ENCODE measurements around the gene NEMP2.

NEMP2 gene

DNA sequence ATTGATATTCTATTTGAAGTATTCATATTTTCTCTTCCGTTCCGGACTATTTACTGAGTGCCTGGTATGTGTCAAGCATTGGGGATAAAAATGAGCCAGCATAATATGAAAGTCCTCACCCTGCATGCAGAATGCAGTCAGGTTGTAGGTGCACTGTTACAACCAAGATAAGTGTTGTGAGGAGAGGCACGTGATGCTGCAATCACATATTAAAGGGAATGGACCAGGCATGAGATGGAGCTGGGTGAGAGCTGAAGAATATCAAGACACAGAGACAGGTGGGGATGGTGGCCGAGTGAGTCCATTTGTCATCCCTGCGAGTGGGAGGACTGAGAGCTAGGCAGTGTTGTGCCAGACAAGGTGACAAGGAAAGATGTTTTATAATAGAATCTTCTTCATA lies 74.0 kb downstream of the NEMP2 start:
- in situ Hi-C loops (cut with HindIII; ENCODE audit: low sequenced_read_pairs): no loop called here

DNA sequence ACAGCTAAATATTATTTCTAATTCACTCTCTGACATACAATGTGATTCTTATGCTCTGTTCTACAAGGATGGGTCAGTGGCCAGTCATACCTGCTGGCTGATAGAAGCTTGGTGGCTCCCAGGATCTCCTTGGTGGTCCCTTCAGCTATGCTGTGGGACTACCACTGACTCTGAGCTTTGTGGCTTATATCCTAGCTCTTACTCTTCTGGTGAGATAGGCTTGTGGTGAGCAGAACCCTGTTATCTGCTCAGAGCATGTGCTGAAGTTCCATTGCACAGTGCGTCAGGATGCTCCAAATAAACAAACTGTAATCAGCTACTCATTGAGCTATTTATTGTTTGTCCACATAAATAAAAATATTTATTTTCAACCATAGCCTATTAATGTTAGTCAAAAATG lies 74.6 kb downstream of the NEMP2 start:
- in situ Hi-C loops (cut with HindIII; ENCODE audit: low sequenced_read_pairs): no loop called here

DNA sequence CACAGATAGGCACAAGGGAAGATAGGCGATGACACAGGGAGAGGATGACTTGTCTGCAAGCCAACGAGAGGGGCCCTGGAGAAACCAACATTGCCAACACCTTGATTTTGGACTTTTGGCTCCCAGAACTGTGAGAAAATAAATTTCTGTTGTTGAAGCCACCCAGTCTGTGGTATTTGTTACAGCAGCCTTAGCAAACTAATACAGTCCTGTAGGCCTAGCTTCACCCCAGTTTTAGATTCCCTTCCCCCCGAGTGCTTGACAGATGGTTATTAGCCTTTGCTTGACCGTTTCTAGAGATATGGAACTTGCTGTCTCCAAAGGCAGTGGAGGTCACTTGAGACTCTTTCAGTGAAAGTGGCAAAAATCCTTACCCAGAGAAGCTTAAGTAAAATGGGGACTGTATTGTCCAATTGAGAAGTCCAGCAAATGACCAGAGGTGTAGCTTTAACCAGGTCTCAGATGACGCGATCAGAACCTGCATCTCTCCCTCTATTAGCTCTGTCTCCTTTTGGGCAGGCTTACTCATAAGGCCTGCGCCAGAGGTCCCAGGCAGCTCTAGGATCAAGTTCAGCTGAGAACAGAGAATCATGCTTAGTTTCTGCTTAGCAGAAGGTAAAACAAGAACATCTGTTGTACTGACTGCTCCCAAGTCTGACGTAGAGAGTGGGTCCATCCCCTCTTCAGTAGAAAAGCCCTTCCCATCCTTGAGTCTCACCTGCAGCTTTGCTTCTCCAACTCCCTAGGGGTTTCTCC lies 76.0 kb downstream of the NEMP2 start:
- in situ Hi-C loops (cut with HindIII; ENCODE audit: low sequenced_read_pairs): no loop called here

DNA sequence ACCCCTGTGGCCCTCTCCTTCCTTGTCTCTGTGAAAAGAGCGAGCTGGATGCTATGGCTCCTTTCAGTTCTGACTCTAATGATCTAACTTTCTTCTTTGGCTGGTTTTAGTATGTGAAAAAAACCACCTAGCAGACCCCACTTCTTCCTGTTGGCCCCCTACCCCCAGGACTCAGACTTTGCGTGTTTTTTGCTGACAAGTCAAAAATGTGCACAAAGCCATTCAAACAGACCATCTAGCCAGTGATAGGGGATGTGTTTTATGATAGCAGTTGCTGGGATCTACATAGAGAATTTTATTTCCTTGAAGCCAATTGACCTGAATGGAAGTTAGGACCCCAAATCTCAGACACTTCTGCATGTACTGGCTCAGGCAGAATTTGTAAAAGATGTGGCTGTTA lies 77.3 kb downstream of the NEMP2 start:
- in situ Hi-C loops (cut with HindIII; ENCODE audit: low sequenced_read_pairs): no loop called here

DNA sequence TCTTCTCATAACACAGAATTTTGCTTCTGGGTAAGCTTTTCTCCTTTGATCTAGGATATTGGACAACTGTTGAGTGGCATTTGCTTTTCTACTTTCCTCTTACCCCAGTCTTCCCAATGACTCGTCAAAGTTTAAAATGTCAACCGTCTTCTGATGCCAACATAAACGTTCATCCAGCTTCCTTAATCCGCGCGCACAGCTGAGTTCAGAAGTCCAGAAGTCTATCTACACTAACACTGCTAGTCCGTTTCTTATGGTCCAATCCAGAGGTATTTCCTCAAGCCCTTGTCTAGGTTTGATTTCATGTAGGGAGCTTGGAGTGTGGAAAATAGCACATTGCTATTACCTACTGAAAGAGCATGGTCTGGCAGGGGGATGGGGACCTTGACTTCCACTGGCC lies 77.7 kb downstream of the NEMP2 start:
- in situ Hi-C loops (cut with HindIII; ENCODE audit: low sequenced_read_pairs): no loop called here

- in situ Hi-C loops (cut with HindIII; ENCODE audit: low sequenced_read_pairs): no loop called here
These were observed 79.0 kb downstream of the NEMP2 start for GRCh38 chr2:190455358-190456095.

GRCh38 chr2:190454795-190455194 lies 79.7 kb downstream of the NEMP2 start:
- in situ Hi-C loops (cut with HindIII; ENCODE audit: low sequenced_read_pairs): no loop called here

Data from DLD1 (cell line).